ENCODE measurements around the gene YIF1B.
A peak's percentile ranks its signal among the peaks of the same experiment; 100 is the strongest.

YIF1B gene

GRCh38 chr19:38317104-38317612 is 1.4 kb upstream of the YIF1B start:
- no peak for ATAC-seq
- Mint-ChIP-seq H3K27me3 (no peaks in the 10 kb centered on the region), H3K9me3 (peaks cover 3% of the 10 kb centered on the region), H3K36me3 (peaks cover 6% of the 10 kb centered on the region), H3K4me1 (peaks cover 76% of the 10 kb centered on the region), H3K4me3 (peak overlapping the region; percentile 81), H3K27ac (peak overlapping the region; percentile 72)

DNA sequence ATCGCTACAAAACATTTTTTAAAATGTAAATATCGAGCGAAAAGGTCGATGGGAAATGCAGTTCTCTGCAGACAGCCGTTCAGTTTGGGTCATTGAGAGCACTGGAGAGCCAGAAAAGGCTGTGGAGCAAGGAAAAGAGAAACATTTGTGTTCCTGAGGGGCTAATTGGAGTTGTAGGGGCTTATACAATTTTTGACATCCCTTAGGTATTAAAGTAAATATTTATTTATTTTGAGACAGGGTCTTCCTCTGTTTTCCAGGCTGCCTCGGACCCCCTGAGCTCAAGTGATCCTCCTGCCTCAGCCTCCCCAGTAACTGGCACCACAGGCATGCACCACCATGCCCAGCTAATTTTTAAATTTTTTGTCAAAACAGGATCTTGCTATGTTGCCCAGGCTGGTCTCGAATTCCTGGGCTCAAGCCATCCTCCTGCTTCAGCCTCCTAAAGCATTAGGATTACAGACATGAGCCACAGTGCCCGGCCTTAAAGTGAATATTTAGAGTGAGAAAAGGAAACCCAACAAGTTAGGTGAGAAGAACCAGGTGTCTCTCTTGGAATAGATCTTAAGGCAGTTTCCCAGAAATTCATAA is 825 bp upstream of the YIF1B start:
- Mint-ChIP-seq H3K4me1 (peaks cover 75% of the 10 kb centered on the region), H3K36me3 (peaks cover 6% of the 10 kb centered on the region), H3K9me3 (peaks cover 3% of the 10 kb centered on the region), H3K4me3 (peak overlapping the region; percentile 82), H3K27me3 (no peaks in the 10 kb centered on the region), H3K27ac (peak overlapping the region; percentile 72)
- peak; percentile 1 for ATAC-seq

GRCh38 chr19:38310986-38311385 is 4.8 kb downstream of the YIF1B start:
- no peaks in the 10 kb centered on the region for H3K27me3 Mint-ChIP-seq
- H3K4me1 Mint-ChIP-seq: peaks cover 55% of the 10 kb centered on the region
- H3K36me3 Mint-ChIP-seq: peaks cover 55% of the 10 kb centered on the region
- H3K4me3 Mint-ChIP-seq: no peak overlapping the region
- H3K9me3 Mint-ChIP-seq: peaks cover 13% of the 10 kb centered on the region
- H3K27ac Mint-ChIP-seq: peak overlapping the region; percentile 5
- no peak for ATAC-seq

GRCh38 chr19:38310279-38310670 is 5.5 kb downstream of the YIF1B start:
- H3K27ac Mint-ChIP-seq: no peak overlapping the region
- H3K27me3 Mint-ChIP-seq: no peaks in the 10 kb centered on the region
- no peak for ATAC-seq
- H3K9me3 Mint-ChIP-seq: peaks cover 13% of the 10 kb centered on the region
- peaks cover 59% of the 10 kb centered on the region for H3K36me3 Mint-ChIP-seq
- H3K4me1 Mint-ChIP-seq: peaks cover 52% of the 10 kb centered on the region
- no peak overlapping the region for H3K4me3 Mint-ChIP-seq

DNA sequence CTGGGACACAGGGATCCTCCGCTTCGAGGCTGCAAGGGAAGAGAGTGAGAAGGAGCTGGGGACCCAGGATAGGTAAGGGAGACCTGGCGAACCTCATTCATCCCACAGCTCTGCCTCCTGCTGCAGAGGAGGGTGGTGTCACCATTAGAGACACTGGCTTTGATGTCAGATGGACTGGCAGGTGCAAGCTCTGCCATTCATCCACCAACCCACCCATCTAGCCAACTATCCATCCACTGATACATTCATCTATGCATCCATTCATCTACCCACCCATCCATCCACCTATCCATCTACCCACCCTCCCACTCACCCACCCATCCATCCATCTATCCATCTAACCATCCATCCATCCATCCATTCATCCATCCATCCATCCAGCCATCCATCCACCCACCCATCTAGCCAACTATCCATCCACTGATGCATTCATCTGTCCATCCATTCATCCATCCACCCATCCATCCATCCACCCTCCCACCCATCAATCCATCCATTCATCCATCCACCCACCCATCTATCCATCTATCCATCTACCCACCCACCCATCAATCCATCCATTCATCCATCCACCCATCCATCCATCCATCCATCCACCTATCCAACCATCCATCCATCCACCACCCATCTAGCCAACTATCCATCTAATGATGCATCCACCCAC is 6.0 kb downstream of the YIF1B start:
- ATAC-seq: no peak
- Mint-ChIP-seq H3K36me3 (peaks cover 64% of the 10 kb centered on the region), H3K4me1 (peaks cover 47% of the 10 kb centered on the region), H3K27me3 (no peaks in the 10 kb centered on the region), H3K4me3 (no peak overlapping the region), H3K27ac (no peak overlapping the region), H3K9me3 (peaks cover 13% of the 10 kb centered on the region)

- peak; percentile 2 for ATAC-seq
- H3K27me3 Mint-ChIP-seq: no peaks in the 10 kb centered on the region
Measured at GRCh38 chr19:38308926-38309614, 6.7 kb downstream of the YIF1B start.

GRCh38 chr19:38308006-38308766 is 7.6 kb downstream of the YIF1B start:
- Mint-ChIP-seq H3K36me3 (peaks cover 62% of the 10 kb centered on the region), H3K9me3 (peaks cover 10% of the 10 kb centered on the region), H3K4me1 (peaks cover 34% of the 10 kb centered on the region), H3K27me3 (no peaks in the 10 kb centered on the region), H3K4me3 (no peak overlapping the region), H3K27ac (peak overlapping the region; percentile 3)
- ATAC-seq: no peak

More at GRCh38 chr19:38308926-38309614, 6.7 kb downstream of the YIF1B start:
- Mint-ChIP-seq H3K36me3 (peaks cover 68% of the 10 kb centered on the region), H3K9me3 (peaks cover 13% of the 10 kb centered on the region), H3K27ac (peak overlapping the region; percentile 3), H3K4me3 (no peak overlapping the region), H3K4me1 (peaks cover 43% of the 10 kb centered on the region)

- Mint-ChIP-seq H3K4me1 (peaks cover 28% of the 10 kb centered on the region), H3K9me3 (peaks cover 10% of the 10 kb centered on the region), H3K27ac (no peak overlapping the region), H3K36me3 (peaks cover 62% of the 10 kb centered on the region), H3K4me3 (no peak overlapping the region), H3K27me3 (no peaks in the 10 kb centered on the region)
- no peak for ATAC-seq
Measured at GRCh38 chr19:38307597-38307996, 8.2 kb downstream of the YIF1B start.

DNA sequence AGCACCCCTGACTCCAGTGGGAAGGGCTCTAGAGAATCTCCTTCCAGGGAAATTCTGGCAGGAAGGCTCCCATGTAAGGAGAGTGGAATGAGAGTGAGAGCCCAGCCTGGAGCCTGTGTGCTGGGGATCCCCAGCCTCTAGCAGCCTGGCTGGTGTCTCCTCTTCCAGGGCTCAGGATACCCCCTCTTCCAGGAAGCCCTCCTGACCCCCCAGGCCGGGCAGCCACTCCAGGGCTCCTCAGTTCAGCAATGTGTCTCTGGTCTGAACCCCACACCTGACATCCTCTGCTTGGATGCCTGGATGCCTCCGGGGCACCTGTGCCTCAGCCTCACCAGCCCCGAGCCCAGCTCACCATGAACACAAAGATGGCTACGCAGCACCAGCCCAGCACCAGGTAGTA is 8.7 kb downstream of the YIF1B start:
- H3K4me3 Mint-ChIP-seq: no peak overlapping the region
- H3K27ac Mint-ChIP-seq: no peak overlapping the region

DNA sequence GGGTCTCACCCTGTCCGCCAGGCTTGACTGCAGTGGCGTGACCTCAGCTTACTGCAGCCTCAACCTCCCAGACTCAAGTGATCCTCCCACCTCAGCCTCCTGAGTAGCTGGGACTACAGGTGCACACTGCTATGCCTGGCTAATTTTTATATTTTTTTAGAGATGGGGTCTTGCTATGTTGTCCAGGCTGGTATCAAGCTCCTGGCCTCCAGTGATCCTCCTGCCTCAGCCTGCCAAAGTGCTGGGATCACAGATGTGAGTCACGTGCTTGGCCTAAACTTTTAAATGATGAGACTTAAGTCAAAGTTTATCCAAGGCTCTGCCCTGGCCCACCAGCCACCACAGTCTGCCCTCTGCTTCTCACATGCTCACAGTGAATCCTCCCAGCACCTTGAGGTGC is 9.5 kb downstream of the YIF1B start:
- Mint-ChIP-seq H3K36me3 (peaks cover 62% of the 10 kb centered on the region), H3K9me3 (peaks cover 10% of the 10 kb centered on the region)
- no peak for ATAC-seq

More for the DNA sequence above, 8.7 kb downstream of the YIF1B start:
- H3K36me3 Mint-ChIP-seq: peaks cover 62% of the 10 kb centered on the region
- no peak for ATAC-seq
- H3K27me3 Mint-ChIP-seq: no peaks in the 10 kb centered on the region
- H3K4me1 Mint-ChIP-seq: peaks cover 26% of the 10 kb centered on the region
- peaks cover 10% of the 10 kb centered on the region for H3K9me3 Mint-ChIP-seq

GRCh38 chr19:38304866-38305429 is 10.8 kb downstream of the YIF1B start:
- Mint-ChIP-seq H3K4me1 (peaks cover 10% of the 10 kb centered on the region), H3K4me3 (no peak overlapping the region), H3K27me3 (no peaks in the 10 kb centered on the region), H3K9me3 (peaks cover 2% of the 10 kb centered on the region), H3K36me3 (peaks cover 51% of the 10 kb centered on the region), H3K27ac (no peak overlapping the region)
- no peak for ATAC-seq

More for the DNA sequence above, 9.5 kb downstream of the YIF1B start:
- H3K27me3 Mint-ChIP-seq: no peaks in the 10 kb centered on the region
- H3K4me1 Mint-ChIP-seq: peaks cover 18% of the 10 kb centered on the region
- H3K27ac Mint-ChIP-seq: no peak overlapping the region
- H3K4me3 Mint-ChIP-seq: no peak overlapping the region

DNA sequence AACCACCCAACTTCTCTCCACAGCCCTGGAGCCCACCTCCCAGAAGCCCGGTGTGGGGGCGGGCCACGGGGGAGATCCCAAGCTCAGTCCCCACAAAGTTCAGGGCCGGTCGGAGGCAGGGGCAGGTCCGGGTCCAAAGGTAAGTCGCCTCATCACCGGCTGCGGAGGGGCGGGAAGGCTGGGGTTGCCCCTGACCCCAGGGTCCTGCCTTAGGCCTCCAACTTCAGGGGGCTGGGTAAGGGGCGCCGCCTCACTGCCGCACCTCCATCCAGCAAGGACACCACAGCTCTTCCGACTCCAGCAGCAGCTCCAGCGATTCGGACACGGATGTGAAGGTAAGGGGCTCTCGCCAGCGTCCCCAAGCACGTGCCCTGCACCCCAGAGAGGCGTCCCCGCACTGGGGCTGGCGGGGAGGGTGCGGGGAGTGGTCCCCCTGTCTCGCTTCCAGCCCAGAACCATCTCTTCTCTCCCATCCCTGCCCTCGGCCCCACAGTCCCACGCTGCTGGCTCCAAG is 11.3 kb downstream of the YIF1B start:
- ATAC-seq: peak; percentile 18
- Mint-ChIP-seq H3K27ac (no peak overlapping the region), H3K9me3 (no peaks in the 10 kb centered on the region), H3K36me3 (peaks cover 46% of the 10 kb centered on the region), H3K27me3 (no peaks in the 10 kb centered on the region), H3K4me3 (no peak overlapping the region), H3K4me1 (peaks cover 10% of the 10 kb centered on the region)

GRCh38 chr19:38303517-38304351 is 12.0 kb downstream of the YIF1B start, which contains the start of gene C19orf33:
Gene C19orf33 (plus strand): TSS chr19:38304251. CDS start chr19:38304262, 11 bp downstream.
- no peak within 1 kb of the TSS for H3K27ac Mint-ChIP-seq
- H3K36me3 Mint-ChIP-seq: peaks cover 39% of the 10 kb centered on the region
- H3K9me3 Mint-ChIP-seq: no peaks in the 10 kb centered on the region
- H3K4me1 Mint-ChIP-seq: peaks cover 7% of the 10 kb centered on the region
- ATAC-seq: no peak
- no peak within 1 kb of the TSS for H3K4me3 Mint-ChIP-seq
- no peaks in the 10 kb centered on the region for H3K27me3 Mint-ChIP-seq

Measured in stimulated activated memory B cell treated with anti-CD40 and anti-IgM and Interleukin-4, amounts not matched to agents 10 μg/mL and 1 μg/mL and 100 μg/mL, for 72 hours (primary cell).